Endothelial cell of hepatic sinusoid (primary cell): ENCODE results near the gene SH3BP4.

Experiments
- in situ Hi-C: cut with HindIII; loops from 2 replicates; pipeline ENCODE4 v1.10.0; 2017; ENCODE audit warnings: low sequenced_read_pairs

The SH3BP4 gene

GRCh38 chr2:234995332-234996068 is 43.7 kb downstream of the SH3BP4 start:
- in situ Hi-C loops, result no loop called here

- in situ Hi-C loops, result no loop called here
These were observed 44.5 kb downstream of the SH3BP4 start for GRCh38 chr2:234996069-234996940.

DNA sequence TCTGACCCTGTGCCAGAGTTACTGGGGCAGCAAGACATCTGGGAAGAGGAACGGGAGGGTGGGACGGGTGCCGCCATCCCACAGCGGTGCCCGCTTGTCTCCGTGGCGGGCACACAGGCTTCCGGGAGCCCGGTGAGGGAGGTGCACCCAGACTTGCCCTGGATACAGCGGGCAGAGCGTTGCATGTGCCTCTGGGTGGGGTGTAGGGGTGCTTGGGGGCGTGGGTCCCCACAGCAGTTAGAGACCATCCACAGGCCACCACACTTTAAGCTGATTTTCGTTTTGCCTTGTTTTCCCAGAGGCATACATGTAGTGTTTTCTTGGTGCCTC is 45.1 kb downstream of the SH3BP4 start:
- in situ Hi-C loops, result no loop called here

DNA sequence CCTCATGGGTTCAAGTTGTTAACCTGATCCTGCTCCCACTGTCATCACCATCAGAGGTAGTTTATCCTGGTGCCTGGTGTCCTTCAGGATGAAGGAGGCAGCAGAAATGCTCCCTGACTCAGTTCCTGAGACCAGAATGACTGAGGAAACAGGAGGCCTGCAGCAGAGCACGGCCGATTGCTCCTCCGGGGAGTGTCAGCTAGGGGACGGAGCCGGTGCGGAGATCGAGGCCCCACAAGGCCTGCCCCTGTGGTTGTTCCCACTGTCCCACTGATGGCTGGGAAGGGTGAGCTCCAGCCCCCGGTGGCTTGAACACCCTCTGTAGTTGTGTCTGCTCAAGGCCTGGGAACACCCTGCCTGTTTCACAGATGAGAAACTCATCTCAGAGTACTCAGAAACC is 45.6 kb downstream of the SH3BP4 start:
- in situ Hi-C loops, result no loop called here

DNA sequence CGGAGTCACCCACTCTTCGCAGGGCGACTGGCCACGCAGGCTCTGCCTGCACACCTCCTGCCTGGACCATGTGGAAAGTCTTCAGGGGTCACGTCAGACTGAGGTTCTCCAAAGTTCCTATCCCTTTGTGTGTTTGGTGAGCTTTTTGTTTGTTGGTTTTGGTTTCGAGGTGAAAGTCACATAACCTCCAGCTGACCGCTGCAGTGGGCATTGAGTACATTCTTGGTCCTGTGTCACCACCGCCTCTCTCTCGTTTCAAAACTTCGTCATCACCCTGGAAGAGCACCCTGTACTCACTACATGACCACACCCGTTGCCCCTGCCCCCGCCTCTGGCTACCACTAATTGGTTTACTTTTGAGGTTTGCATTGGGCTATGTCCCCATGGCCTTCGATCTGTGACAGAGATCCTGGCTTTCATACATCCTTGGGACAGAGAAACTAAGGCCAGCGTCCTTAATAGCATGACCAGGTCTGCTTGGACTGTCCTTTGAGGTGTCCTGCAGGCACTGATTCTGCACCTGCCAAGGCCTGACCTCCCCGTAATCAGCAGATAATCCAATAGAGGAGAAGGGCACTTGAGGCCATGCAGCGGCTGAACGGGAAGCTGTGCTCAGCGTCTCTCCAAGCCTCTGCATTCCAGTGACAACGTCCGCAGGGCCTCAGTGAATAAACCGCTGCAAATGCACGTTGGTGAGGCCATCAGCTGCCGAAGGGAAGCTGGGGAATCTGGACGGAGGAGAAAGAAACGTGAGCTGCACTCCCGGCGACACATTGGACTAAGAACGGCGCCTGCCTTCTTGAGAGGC is 46.8 kb downstream of the SH3BP4 start:
- in situ Hi-C loops, result no loop called here

DNA sequence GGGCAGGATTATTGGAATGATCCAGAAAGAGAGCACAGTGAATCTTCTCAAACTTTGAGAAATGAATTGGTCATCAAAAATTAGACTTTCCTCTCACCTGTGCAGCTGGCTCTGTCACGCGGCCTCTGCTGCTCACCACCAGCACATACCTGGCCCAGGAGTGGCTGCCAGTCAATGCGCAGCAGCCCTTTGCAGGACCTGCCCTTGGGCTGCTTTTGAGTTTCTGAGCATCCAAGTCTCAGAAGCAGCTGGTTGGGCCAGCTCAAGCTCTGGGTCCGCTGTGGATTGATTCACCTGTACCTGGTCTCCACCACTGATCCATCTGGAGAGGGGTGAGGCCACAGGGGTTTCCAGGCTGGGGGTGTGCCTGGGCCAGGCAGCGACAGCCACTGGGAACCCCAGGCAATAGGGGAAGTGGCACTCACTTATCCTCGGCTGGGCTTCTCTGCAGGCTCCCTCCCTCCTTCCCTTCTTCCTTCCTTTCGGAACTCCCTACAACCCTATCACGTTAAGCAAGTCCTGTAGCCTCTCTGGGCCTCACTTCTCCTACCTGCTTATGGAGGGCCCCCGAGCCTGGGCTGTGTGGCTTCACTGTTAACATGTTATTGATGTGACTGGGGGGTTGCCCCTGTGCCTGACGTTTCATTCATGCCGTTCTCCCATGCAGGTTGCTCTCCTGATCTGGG is 48.1 kb downstream of the SH3BP4 start:
- in situ Hi-C loops, result no loop called here

- in situ Hi-C loops, result no loop called here
These were observed 48.8 kb downstream of the SH3BP4 start for GRCh38 chr2:235000426-235001236.

- in situ Hi-C loops, result no loop called here
These were observed 49.7 kb downstream of the SH3BP4 start for GRCh38 chr2:235001237-235002133.

DNA sequence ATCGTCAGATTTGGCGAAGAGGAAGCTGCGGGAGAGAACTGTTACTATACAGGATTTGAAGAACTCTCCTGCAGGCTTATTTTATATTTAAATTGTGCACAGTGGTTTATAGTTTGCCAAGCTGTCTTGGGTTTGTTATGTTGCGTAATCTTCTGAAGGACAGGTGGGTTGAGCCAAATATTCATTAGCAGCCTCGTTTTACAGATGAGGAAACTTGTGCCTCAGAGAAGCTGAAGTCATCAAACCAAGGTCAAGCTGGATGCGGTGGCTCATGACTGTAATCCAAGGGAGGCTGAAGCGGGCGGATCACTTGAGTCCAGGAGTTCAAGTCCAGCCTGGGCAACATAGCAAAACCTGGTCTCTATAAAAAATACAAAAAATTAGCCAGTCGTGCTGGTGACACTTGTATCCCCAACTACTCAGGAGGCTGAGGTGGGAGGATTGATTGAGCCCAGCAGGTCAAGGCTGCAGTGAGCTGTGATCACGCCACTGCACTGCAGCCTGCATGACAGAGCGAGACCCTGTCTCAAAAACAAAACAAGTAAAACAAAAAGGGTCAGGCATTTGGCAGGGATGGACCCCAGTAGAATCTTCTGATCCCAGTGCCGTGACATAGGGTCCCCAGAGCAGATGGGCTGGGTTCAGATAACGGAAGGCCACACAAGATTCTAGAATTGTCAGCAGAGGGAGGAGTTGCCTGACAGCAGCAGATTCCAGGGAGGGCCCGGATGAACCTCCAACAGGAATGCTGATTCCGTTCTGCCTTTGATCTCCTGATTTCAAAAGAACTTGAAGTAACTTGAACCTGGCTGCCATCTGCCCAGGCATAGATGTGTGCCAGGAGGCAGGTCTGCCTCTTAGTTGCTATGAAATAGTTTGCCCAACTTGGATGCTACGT is 50.6 kb downstream of the SH3BP4 start:
- in situ Hi-C loops, result no loop called here

DNA sequence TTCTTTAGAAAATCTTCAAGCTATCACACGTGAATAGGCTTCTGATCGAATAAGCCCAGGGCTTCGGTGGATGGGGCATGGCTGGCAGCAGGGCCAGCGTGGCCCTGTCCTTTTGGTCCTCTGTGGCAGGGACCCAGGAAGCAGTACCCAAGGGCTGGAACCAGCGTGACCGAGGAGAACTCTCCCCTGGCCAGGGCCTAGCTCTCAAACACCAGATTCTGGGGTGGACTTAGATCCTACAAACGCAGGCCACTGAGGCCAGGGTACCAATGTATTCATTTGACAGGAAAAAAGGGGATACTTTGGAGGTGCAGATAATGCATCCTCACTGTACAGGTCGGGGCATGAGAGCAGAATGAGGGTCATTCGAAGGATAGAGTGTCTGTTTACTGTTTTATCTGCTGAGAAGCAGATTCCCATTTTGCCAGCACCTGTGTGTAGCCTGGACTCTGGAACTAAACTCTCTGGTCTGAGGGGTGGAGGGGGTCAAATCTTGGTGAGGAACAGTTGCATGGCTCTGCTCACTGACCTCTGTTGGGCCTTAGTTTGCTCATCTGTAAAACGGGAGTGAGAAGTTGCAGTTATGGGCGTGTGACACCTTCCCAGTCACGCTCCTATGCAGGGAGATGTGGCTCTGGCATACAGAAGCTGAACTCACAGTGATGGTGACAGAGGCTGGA is 51.4 kb downstream of the SH3BP4 start:
- in situ Hi-C loops, result no loop called here

DNA sequence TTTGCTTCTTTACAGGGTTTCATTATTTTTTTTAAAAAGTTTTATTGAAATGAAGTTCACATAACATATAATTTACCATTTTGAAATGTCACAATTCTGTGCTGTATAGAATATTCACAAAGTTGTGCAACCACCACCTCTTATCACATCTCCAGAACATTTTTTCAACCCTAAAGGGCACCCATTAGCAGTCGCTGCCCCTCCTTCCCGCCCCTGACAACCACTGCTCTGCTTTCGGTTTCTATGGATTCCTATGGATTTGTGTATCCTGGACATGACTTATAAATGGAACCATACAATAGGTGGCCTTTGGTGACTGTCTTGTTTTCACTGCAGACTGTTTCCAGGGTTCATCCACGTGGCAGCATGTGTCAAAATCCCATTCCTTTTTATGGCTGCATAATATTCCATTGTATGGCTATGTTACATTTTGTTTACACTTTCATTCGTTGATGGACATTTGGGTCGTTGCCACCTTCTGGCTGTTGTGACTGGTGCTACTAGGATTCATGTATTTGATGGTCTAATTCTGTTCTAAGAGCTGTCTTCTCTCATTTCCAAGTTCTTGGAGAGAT is 52.6 kb downstream of the SH3BP4 start:
- in situ Hi-C loops, result no loop called here

DNA sequence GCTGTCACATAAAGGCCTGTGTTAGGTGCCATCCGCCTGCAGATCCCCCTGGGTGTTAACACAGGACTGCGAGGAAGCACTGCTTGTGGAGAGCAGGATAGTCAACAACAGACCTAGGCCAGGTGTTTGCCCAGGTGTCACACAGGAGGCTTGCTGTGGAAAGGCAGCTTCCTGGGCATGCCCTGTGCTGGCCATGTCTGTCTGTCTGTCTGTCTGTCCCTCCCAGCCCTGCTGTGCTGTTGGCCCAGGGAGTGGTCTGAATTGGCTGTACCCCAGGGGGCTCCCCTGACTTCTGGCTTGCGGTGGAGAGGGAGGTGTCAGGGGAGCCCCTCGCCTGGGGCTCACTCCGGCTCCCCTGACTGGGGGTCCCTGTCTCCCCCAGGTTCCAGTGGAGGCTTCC is 53.2 kb downstream of the SH3BP4 start:
- in situ Hi-C loops, result no loop called here

DNA sequence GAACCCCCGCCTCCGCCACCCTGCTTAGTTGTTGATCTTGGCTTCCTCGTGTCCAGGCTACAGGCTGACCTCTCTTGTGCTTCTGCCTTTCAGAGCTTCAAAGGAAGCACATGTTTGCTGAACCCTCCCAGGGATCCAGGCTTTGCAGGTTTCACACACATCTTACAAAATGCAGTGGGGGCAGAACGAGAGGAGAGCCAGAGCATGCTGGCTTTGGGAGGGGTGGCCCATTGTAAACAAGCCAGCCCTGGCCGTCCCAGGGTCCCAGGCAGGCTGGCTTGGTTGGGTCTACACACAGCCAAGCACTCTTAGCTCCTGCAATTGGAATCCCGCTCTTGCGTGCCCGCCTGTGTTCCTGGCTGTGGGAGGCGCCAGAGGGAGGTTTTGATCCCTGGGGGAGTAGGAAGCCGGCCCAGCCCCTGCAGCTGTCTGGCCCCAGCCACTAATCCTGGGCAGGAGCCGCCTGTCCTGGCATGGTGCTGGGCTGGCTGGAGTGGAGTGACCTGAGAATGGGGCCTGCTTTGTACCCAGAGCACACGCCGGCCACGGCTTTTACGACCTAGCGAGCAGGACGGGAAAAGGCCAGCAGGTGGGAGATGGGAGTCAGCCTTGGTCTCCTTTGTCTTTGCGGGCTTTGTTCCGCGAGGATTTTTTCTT is 53.9 kb downstream of the SH3BP4 start:
- in situ Hi-C loops, result no loop called here

- in situ Hi-C loops, result no loop called here
These were observed 54.6 kb downstream of the SH3BP4 start for GRCh38 chr2:235006461-235006860.

DNA sequence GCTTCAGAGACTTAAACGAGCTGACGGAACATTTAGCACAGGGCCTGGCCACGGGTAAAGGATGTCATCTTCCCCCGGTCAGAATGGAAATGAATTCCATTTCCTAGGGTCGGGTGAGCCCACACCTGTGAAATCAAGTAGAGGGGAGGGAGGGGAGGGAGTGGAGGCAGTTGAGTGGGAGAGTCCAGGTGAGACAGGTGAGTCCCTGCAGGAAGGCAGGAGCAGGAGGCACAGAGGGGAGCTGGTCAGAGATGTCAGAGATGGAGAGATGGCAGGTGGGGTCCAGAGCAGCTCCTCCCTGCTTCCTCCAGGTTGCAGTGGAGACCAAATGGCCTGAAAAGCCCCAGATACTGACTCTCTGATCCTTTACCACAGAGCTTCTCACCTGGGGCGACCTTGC is 55.2 kb downstream of the SH3BP4 start:
- in situ Hi-C loops, result no loop called here

GRCh38 chr2:235007664-235008457 is 56.0 kb downstream of the SH3BP4 start:
- in situ Hi-C loops, result no loop called here
